GM23338 (cell line): Measurements from ENCODE around the gene POLR1E.

Experiments
- EZH2 ChIP-seq: fragments of 200-600 bp; sonication (generic); IDR thresholded peaks from one replicate; pipeline ENCODE4 v1.8.0; 2017; ENCODE audit warnings: antibody characterized with exemption, mild to moderate bottlenecking, low read depth; ENCODE audit not compliant: unreplicated experiment
- JUNB ChIP-seq: IDR thresholded peaks from one replicate; pipeline ENCODE4 v1.6.1; 2016; ENCODE audit warnings: antibody characterized with exemption; ENCODE audit not compliant: unreplicated experiment
- NANOG ChIP-seq: IDR thresholded peaks from 2 replicates; pipeline ENCODE4 v1.6.1; 2016; ENCODE audit warnings: antibody characterized with exemption, borderline replicate concordance
- POLR2AphosphoS5 ChIP-seq: IDR thresholded peaks from 2 replicates; pipeline ENCODE4 v1.6.1; 2016; ENCODE audit warnings: antibody characterized with exemption, low read depth
- ZNF114 ChIP-seq: fragments of 250-450 bp; sonication (Bioruptor Pico); IDR thresholded peaks from 2 replicates; pipeline ENCODE4 v1.5.0; 2020; ENCODE audit warnings: mild to moderate bottlenecking, moderate library complexity
- TF ChIP-seq, protein P1 (sequence below): IDR thresholded peaks from one replicate; pipeline ENCODE4 v1.6.1; 2018; ENCODE audit warnings: antibody characterized with exemption; ENCODE audit not compliant: unreplicated experiment
- TF ChIP-seq, protein P2 (sequence below), 2 experiments: fragments of 200-600 bp in 1 of 2; sonication (generic) in 1 of 2; conservative IDR thresholded peaks; 2 replicates each; pipeline versions ENCODE4 v1.5.1 to v1.6.1; 2016 to 2017; ENCODE audit warnings: antibody characterized with exemption in 2 of 2, low read depth in 2 of 2, mild to moderate bottlenecking in 2 of 2, moderate library complexity in 1 of 2

DNA sequence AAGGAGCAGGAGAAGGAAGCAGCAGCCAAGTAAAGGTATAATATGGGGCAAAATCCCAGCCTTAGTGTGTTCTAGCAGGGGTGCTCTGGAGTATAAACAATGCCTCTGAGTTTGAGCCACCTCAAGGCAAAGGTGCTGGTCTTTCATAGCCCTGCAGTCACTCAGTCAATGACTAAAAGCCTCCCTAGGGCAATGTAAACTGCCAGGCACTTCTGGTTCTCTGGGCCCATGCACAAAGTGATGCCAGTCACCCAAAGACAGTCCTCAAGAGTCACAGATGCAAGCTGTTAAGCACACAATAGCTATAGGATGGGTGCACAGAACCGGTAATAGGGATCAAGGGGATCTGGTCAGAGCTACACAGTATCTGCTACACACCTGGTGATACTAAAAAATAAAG lies 33.1 kb upstream of the POLR1E start:
- TF ChIP-seq JUNB: no peak
- TF ChIP-seq, protein P1, sequence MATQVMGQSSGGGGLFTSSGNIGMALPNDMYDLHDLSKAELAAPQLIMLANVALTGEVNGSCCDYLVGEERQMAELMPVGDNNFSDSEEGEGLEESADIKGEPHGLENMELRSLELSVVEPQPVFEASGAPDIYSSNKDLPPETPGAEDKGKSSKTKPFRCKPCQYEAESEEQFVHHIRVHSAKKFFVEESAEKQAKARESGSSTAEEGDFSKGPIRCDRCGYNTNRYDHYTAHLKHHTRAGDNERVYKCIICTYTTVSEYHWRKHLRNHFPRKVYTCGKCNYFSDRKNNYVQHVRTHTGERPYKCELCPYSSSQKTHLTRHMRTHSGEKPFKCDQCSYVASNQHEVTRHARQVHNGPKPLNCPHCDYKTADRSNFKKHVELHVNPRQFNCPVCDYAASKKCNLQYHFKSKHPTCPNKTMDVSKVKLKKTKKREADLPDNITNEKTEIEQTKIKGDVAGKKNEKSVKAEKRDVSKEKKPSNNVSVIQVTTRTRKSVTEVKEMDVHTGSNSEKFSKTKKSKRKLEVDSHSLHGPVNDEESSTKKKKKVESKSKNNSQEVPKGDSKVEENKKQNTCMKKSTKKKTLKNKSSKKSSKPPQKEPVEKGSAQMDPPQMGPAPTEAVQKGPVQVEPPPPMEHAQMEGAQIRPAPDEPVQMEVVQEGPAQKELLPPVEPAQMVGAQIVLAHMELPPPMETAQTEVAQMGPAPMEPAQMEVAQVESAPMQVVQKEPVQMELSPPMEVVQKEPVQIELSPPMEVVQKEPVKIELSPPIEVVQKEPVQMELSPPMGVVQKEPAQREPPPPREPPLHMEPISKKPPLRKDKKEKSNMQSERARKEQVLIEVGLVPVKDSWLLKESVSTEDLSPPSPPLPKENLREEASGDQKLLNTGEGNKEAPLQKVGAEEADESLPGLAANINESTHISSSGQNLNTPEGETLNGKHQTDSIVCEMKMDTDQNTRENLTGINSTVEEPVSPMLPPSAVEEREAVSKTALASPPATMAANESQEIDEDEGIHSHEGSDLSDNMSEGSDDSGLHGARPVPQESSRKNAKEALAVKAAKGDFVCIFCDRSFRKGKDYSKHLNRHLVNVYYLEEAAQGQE: no peak
- TF ChIP-seq ZNF114 (CRISPR knock-in tag): no peak
- TF ChIP-seq, protein P2, sequence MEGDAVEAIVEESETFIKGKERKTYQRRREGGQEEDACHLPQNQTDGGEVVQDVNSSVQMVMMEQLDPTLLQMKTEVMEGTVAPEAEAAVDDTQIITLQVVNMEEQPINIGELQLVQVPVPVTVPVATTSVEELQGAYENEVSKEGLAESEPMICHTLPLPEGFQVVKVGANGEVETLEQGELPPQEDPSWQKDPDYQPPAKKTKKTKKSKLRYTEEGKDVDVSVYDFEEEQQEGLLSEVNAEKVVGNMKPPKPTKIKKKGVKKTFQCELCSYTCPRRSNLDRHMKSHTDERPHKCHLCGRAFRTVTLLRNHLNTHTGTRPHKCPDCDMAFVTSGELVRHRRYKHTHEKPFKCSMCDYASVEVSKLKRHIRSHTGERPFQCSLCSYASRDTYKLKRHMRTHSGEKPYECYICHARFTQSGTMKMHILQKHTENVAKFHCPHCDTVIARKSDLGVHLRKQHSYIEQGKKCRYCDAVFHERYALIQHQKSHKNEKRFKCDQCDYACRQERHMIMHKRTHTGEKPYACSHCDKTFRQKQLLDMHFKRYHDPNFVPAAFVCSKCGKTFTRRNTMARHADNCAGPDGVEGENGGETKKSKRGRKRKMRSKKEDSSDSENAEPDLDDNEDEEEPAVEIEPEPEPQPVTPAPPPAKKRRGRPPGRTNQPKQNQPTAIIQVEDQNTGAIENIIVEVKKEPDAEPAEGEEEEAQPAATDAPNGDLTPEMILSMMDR (conservative IDR thresholded peaks at IDR 0.05; ENCODE audit: low read depth in 2 of 2): no peak
- no peak for TF ChIP-seq NANOG
- no peak for TF ChIP-seq EZH2
- TF ChIP-seq POLR2AphosphoS5: no peak
